Measurements from ENCODE around the gene ARL6. TPM values are rescaled to one million over a fixed set of nuclear protein-coding genes. Genes with fewer than 3 reads are reported as not detected.
"Not testable (repeated sequence)": the region's sequence is repeated elsewhere in the genome, so short reads cannot be mapped to it uniquely, and the experiment has no call there.

ARL6 gene
- total and polyA plus RNA-seq, 2 of the 8 experiments (the other 6 are each of a cell fraction or from before 2014, with no cell fraction given): 1.8 to 12.0 TPM

DNA sequence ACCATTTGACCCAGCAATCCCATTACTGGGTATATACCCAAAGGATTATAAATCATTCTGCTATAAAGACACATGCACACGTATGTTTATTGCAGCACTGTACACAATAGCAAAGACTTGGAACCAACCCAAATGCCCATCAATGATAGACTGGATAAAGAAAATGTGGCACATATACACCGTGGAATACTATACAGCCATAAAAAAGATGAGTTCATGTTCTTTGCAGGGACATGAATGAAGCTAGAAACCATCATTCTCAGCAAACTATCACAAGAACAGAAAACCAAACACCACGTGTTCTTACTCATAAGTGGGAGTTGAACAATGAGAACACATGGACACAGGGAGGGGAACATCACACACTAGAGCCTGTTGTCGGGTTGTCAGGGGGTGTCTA lies 68.6 kb downstream of the ARL6 start:
- H4K20me1 ChIP-seq (replicated peaks in 1 of 2; ENCODE audit: control insufficient read depth in 1 of 2, insufficient read depth in 2 of 2, low read length in 2 of 2); FAIRE-seq; H3K14ac ChIP-seq (ENCODE audit: insufficient read length); H2BK12ac ChIP-seq (ENCODE audit: low read depth, low read length); H3K36me3 ChIP-seq (ENCODE audit: control insufficient read depth in 2 of 4, insufficient read depth in 4 of 4, low read length in 3 of 4); H3K18ac ChIP-seq (ENCODE audit: extremely low read depth, low read length); H4K5ac ChIP-seq (ENCODE audit: insufficient read length, low read depth, low read length); H2BK15ac ChIP-seq (ENCODE audit: low read length); H3K79me1 ChIP-seq (ENCODE audit: low read depth, low read length); H3K79me2 ChIP-seq (ENCODE audit: control insufficient read depth in 1 of 2, insufficient read depth in 2 of 2, low read length in 2 of 2); DNase-seq (ENCODE audit: low read depth in 1 of 2, low spot score in 2 of 2); H3K4me1 ChIP-seq (replicated peaks in 1 of 4; ENCODE audit: control insufficient read depth in 3 of 4, insufficient read depth in 4 of 4, low read length in 3 of 4); H2BK5ac ChIP-seq (ENCODE audit: low read depth, low read length); H3K4ac ChIP-seq (replicated peaks; ENCODE audit: insufficient read length, low read depth, low read length); H4K91ac ChIP-seq (replicated peaks; ENCODE audit: insufficient read length, low read length); H3K23ac ChIP-seq (ENCODE audit: insufficient read length); H3K23me2 ChIP-seq (ENCODE audit: low read depth, low read length); CTCF ChIA-PET (ENCODE audit: partially characterized antibody); H2BK120ac ChIP-seq (replicated peaks; ENCODE audit: low read depth, low read length); POLR2A ChIA-PET (ENCODE audit: partially characterized antibody); H3K9me3 ChIP-seq (ENCODE audit: insufficient read depth in 2 of 2, low read depth in 1 of 2, low read length in 1 of 2); H3K9ac ChIP-seq (replicated peaks in 1 of 4; ENCODE audit: extremely low read depth in 1 of 4, low read depth in 3 of 4, low read length in 3 of 4); H2AK5ac ChIP-seq (ENCODE audit: low read depth, low read length); H2AFZ ChIP-seq (ENCODE audit: low read length); H4K8ac ChIP-seq (ENCODE audit: extremely low read depth, insufficient read depth, low read length); H2BK20ac ChIP-seq (ENCODE audit: low read length); H3K27ac ChIP-seq (ENCODE audit: low read depth, low read length); H3K4me2 ChIP-seq (ENCODE audit: insufficient read depth in 1 of 2, low read depth in 2 of 2, low read length in 2 of 2); H3K4me3 ChIP-seq (ENCODE audit: extremely low read depth in 1 of 4, insufficient read depth in 2 of 4, low read depth in 3 of 4, low read length in 4 of 4); H3K56ac ChIP-seq (replicated peaks; ENCODE audit: insufficient read length, low read depth, low read length); H3K27me3 ChIP-seq (replicated peaks in 1 of 4; ENCODE audit: control insufficient read depth in 3 of 4, extremely low read depth in 1 of 4, insufficient read depth in 3 of 4, low read length in 3 of 4): not testable (repeated sequence)
- 94% methylated on average over 4 of the region's 4 CpGs; no CpG with 5 or more reads in 1 of the 2 experiments for WGBS, 2 experiments (ENCODE audit: extremely low coverage in 1 of 2, insufficient coverage in 1 of 2, insufficient read length in 1 of 2, insufficient replicate concordance in 2 of 2, low coverage in 1 of 2, low lambda C conversion rate in 2 of 2, missing lambda C conversion rate in 1 of 2)

Measured in H1 (cell line).